Brain pericyte (primary cell): Measurements from ENCODE around the gene TADA3.
"Not testable (repeated sequence)": the region's sequence is repeated elsewhere in the genome, so short reads cannot be mapped to it uniquely, and the experiment has no call there.

Experiments
- DNase-seq: peaks from one replicate; pipeline ENCODE4 v3.0.0-alpha.2; 2012; ENCODE audit warnings: low read depth, low spot score

Gene TADA3

DNA sequence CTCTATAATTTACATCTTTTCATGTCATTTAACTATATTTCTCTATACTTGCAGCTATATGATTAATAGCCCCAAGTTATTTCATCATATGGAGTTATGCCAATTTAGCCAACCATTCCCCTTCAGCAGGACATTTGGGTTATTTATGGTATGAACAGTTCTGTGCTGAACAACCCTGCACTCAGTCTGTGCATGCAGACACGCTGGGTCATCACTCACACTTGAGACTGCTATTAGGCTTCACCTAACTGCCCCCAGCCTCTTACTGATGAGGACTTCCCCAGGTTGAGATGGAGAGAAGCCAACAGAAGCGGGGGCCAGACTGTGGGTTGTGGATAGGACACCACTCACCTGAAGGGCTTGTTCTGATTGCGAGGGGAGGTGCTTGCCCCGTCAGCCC is 7.3 kb downstream of the TADA3 start:
- no peak for DNase-seq

DNA sequence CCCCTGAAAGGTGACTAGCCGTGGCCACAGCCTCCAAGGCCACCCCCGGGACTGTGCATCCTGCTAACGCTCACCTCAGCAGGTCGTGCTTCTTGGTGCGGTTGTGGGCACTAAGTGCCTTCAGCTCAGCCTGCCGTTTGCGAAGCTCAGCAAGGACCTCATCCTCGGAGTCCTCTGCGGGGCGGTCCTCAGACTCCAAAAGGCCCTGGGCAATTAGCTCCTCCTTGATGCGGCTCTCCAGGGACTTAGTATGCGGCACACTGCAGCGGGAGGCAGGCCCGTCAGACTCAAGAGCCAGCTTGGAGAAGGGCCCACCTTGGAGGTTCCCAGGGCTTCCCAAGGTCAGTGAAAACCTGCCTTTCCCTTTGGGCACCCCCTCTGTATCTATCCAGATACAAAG is 8.3 kb downstream of the TADA3 start:
- DNase-seq: no peak

DNA sequence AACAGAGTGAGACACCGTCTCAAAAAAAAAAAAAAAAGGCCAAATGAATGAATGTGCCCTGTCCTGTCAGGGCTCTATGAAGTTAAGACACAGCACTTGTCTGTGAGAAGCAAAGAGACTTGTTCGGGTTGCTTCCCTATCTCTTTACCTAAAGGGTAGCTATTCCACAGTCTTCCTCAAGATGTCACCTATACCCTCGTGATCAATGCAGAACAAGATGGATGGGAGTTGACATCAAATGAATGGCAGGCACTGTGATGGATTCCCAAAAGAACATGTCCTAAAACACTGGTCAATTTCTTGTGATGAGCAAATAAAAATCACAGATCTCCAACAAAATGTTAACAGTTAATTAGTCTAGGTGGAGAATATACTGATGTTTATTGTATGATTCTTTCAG is 9.5 kb downstream of the TADA3 start:
- no peak for DNase-seq

DNA sequence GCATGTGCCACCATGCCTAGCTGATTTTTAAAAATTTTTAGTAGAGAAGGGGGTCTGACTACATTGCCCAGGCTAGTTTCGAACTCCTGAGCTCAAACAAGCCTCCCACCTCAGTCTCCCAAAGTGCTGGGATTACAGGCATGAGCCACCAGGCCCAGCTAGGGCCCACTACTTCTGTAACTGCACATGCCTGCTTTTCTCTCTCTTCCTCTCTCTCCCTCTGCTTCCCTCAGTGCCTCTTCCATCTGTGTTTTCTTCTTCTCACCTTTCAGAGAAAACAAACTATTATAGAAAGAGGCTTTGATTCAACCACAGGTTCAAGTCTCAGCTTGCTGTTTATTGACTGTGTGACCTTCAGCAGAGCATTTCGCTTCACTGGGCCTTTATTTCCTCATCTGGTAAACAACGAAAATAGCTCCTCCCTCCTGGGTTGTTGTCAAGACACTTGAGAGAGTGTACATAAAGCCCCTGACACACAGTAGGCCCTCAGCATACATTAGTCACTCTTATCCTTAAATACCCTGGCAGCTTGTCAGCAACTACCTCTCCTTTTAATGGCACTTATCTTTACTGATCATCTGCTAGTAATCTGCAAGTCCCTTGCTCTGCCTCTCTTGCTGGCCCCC is 10.2 kb downstream of the TADA3 start:
- no peak for DNase-seq

DNA sequence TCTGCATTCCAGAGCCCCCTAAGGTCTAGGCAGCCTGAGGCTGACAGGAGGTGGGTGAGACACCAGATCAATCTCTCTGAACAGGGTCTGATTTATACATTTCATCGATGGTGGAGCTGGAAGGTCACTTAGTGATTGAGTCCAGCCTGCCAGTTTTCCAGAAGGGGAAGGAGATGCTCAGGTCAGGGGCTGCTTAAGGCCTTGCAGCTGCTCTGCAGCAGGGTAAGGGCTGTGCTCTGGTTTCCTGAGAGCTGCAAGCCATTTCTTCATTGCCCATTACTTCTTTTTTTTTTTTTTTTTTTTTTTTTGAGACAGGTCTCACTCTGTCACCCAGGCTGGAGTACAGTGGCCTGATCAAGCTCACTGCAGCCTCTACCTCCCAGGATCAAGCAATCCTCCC is 10.7 kb downstream of the TADA3 start:
- DNase-seq: no peak

DNA sequence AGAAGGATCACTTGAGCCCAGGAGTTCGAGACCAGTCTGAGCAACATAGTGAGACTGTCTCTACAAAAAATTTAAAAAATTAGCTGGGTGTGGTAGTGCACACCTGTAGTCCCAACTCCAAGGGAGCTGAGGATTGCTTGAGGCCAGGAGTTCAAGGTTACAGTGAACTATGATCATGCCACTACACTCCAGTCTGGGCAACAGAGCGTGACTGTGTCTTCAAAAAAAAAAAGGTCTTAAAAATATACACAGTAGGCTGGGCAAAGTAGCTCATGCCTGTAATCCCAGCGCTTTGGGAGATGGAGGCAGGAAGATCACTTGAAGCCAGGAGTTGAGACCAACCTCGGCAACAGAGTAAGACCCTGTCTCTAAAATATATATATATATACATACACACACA is 11.4 kb downstream of the TADA3 start:
- DNase-seq: no peak

DNA sequence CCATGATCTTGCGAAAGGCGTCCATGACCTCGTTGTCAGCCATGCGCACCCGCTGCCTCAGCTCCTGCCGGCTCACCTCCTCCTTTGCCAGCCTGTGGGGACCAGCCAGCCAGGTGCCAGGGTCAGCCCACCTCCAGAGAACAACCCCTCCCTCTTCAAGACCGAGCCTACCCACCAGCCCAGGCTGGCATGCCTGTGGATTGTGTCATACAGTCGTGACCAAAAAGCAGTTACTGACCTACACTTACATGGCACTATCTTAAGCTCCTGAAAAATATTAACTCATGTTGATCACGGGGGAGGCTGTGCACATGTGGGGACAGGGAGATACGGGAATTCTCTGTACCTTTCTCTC is 11.8 kb downstream of the TADA3 start:
- no peak for DNase-seq

DNA sequence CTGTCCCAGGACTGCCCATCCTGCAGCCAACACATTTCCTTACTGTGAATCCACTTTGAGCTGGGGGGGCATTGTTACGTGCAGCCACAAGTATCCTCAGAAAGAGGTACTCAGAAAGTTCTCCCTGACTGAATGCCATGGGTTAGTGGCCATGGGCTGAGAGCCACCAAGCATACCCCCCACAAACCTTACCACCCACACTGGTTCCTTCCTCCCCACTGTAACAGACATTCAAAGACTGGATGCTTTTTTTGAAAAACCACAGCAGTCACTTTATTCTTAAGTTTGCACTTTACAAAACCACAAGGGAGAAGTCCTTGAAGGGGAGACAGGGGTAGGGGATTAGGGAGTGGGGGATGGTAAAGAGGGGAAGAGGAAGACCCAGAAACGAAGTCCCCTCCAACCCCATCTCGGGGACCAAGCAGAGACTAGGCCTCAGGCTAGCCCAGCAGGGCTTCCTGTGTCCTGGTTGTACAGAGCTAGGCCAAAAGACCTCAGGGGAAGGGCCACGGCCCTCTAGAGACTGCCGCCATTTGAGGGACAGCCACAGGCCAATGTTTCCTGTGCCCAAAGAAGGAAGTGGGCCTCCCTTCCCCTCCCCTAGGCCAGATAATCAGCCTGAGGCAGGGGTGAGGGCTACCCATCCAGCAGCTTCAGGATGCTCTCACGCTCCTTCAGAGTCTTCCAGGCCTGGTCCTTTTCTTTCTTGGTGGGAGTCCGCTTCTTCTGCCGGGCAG is 12.4 kb downstream of the TADA3 start:
- DNase-seq: no peak

DNA sequence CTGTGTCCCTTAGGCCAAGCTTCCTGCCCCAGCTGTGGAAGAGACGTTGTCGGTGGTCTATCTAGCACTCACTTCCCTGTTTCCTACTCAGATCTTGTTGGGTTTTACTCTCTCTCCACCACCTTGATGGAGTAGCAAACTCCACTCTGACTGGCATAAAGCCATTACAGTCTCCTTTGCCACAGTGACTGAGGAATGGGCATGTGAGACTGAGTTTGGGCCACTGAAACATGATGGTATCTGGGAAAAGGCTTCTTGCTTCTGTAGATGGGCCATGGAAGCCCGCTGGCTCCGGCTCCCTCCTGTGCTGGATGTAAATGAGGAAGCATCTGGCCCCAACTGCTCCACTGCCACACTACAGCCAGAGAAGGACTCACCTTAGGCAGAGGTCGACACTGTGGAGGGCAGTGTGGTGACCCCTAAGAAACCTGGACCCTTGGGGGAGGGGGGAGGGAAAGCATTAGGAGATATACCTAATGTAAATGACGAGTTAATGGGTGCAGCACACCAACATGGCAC is 13.1 kb downstream of the TADA3 start:
- no peak for DNase-seq

DNA sequence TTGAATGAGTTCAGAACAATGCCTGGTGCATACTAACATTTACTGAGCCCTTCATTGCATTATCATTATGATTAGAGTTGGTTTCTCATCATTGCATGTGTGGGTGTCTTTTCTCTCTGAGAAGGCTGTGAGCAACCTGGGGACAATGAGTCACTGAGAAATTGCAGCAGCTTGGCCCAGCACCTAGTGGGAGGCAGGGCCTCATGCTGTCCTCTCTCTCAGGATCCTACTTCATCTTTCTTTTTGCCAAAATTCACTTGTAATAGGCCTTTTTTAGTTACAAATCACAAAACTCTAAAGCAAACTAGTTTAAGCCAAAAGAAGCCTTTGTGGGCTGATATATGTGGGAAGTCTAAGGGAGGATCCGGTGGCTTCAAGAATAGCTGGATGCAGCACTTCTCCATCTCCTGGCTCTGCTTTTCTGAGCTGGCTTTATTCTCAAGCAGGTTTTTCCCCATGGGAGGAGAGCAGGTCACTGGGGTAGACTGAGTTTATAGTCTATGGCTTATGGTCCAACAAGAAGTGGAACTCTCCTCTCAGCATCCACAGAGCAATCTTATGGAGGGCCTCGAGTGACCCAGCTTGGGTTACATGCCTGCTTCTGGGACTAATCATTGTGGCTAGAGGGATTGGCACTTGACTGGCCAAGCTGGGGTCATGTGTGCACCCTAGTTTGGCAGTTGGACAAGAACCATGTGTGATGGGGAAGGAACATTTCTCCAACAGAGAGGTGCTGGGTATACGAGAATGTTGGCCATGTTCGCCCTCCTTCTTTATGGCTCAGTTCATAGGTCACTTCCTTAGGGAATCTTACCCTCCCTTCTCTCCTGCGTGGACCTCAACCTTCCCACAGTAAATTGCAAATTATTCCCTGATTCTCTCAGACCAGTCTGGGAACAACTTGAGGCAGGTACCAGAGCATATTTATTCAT is 13.9 kb downstream of the TADA3 start:
- no peak for DNase-seq

DNA sequence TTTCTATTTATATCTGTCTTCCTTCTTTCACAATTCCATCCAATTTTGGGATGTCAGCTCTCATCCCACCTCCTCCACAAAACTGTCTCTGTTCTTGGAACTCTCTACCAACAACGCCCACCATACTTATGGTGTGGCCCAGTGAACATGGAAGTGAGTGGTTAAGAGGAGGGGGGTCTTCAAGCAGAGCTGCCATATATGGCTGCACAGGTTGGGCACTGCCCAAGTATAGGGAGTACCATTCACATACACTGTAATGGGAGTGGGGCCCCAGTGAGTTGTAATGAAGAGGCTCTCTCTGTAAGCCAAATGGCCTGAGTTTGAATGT is 14.6 kb downstream of the TADA3 start:
- DNase-seq: no peak

DNA sequence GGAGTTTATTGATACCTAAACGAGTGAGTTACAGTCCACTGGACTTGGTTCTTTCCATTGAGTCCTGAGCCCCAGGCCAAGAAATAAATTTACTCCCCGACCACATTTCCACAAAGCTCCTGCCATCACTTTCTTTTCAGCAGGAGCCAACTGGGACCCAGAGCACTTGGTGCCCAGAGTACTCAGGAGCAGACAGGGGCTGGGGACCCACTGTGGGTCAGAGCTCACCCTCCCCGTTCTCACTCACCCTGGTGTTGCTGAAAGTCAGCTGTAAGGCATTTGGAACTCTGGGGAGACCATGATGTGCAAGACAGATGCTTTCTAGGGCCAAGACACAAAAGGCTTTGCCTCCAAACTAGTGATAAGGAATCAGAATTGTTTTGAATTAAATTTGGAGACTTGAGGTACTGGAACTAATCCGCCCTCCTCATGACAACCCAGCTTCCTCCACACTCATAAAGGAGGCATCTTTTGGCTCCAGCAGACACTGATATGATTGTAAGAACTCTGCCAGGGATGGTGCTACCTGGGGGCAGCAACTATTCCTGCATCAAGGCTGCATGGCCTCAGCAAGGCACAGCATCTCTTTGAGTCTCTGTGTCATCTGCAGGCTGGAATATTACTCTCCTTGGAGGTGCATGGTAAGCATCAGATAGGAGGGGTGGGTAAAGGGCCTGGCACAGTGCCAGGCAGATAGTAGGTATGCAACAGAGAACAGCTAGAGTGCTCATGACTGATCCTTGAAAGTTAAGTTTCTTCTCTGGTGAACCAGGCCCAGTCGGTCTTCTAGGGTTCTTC is 15.2 kb downstream of the TADA3 start:
- DNase-seq: no peak

DNA sequence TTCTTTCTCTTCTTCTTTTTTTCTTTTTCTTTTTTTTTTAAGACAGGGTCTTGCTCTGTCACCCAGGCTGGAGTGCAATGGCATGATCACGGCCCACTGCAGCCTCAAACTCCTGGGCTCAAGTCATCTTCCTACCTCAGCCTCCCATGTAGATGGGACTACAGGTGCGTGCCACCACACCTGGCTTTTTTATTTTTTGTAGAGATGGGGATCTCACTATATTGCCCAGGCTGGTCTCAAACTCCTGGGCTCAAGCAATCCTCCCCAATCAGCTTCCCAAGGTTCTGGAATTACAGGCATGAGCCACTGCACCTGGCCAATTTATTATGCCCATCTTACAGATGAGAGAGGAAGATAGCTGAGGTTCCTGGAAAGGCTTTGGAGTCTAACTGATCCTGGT is 21.3 kb downstream of the TADA3 start:
- not testable (repeated sequence) for DNase-seq

DNA sequence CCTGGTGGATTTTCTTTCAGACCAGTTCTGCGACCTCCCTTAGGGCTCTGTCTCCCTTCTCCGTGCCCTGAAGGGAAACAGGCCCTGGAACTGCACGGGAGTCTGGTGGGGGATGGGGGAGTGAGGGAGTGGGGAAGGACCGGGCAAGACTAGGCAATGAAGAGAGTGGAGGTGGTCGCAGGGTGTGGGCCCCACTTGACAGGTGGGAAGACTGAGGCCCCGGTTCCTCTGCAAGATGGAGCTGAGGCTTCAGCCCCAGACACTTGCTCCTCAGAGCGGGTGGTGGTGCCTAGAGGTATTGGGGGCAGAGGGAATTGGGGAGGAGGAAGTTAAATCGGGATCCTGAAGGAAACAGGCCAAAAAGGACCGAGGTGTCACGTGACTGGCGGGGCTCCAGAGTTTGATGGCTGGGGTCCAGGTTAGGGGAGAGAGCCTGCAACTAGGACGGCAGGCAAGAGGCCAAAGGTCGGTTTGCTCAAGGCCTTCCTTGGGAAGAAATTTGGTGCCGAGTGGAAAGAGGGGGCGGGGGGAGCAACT is 21.9 kb downstream of the TADA3 start:
- no peak for DNase-seq

DNA sequence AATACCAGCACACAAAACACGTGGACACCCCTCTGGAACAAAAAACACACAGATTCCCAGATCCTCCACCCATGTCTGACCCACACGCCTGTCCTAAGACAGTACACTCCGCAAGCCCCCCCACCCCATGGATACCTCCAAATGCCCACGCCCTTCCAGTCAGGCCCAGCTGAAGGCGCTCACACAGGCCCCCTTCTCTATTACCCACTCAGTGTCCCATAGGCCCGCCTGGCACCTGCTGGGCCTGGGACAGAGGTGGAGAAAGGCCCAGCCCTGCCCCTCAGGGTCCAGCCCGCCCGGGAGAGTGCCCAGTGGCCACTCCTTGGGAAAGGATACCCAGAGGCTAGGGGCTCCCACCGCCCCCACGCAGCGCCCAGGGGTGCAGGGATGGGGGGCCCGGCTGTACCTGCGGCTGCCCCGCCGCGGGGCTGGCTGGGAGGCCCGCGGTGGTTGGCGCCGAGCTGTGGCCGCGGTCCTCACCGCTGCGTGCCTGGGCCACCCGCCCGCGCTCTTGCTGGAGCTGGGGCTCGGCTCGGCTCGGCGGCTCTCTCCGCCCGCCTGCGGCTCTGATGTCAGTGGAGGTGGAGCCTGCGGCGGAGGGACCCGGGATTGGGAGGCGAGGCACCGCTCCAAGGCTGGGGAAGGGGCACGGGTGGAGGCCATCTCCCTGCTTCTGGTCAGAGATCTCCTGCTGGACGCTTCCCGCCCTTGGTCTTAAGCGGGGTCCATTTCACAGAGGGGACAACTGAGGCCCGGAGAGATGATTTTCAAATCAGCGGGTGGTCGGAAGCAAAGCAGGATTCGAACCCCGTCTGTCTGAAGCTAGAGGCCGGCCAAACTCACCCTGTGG is 22.6 kb downstream of the TADA3 start, which contains the start of gene CAMK1:
CAMK1 (minus strand) TSS at position 522 of the 850 bp plus-strand sequence. CDS start 2,198 bp downstream, outside the sequence.
- no peak for DNase-seq

DNA sequence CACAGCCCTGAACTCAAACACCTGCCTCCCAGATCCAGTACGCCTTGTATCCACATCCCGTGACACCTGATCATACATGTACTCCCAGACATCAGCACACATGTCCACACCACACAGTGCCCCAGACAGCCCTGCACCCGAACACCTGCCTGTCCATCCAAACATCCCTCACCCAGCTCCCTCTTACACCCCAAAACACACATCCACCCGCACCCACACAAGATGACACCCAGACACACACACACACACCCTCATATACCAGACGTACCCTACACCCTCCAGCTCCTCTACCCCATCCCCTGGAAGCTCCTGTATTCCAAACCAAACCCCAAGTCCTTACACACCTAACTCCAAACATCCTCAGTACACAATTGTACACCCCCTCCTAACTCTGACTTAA is 23.3 kb downstream of the TADA3 start:
- DNase-seq: no peak

DNA sequence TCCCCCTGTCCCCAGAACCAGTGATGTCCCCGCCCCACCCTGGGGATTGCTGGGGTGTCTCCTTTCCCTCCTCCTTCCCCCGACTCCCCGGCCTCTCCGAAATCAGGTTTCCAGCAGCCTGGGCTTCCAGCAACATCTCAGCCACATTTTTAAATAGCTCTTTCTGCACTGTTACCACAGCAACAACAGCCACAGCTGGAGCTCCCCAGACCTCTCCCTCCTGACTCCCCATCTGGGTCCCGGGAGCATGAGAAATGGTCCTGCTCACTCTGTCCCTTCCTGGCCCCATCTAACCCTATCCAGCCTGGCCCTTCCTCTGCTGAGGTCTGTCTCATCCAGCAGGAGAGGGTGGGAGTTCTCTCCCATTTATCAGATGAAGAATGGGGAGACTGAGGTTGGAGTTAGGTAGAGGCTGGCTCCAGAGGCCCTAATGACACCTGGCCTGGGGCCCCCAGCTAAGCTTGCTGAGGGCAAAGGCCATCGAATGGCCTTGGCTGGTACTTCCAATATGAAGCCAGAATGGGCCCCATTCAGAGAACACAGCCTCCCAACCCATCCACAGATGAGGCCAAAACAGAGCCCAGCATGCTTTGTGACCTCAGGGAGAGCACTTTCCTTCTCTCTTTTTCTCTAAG is 24.0 kb downstream of the TADA3 start:
- DNase-seq: no peak

DNA sequence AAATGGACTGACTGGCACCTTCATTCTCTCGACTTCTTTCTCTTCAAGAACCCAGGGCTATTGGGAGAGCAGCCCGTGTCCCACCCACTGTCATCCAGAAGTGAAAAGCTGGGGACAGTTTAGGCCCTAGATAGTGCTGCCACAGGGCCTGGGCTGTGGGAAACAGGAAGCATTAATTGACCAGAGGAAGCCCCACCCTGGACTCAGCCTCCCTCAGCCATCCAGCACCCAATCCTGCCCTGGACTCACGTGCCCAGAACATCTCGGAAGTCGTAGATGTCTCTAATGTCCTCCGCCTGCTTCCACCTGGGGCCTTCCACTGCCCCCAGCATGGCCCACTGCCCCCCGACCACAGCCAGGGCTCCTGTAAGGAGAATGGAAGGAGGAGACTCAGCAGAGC is 24.9 kb downstream of the TADA3 start:
- DNase-seq: no peak

DNA sequence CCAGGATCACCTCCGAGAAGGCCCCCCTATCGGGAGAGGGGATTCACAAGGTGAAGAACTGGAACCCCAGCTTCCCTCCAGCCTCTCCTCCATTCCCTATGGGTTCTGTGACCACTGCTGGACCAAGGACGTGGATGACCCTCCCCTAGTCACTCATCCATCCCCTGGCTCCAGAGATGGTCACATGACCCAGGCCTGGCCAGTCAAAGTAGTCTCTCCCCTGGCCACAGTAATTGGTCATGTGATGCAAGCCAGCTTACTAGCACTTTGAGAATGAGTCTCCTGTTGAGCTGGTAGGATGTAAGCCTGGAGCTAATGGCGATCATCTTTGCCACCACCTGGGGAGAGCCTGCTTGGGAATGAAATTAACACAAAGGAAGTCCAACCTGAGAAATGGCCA is 26.4 kb downstream of the TADA3 start:
- no peak for DNase-seq

DNA sequence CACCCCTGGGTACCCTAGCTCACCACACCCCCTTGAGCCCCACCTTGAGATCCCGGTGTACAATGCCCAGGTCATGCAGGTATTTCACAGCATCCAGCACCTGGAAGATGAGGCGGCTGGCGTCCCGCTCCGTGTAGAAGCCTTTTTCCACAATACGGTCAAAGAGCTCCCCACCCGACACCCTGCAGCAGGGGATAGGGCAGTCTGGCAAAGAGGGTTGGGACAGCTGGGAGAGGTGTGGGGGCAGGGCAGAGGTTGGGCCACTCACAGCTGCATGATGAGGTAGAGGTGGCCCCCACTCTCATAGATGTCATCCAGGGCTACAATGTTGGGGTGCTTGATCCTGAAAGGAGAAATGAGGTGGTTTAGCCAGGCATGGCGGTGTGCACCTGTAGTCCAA is 29.4 kb downstream of the TADA3 start:
- DNase-seq: no peak
